ENCODE data around the gene MYO7B.

MYO7B gene

GRCh38 chr2:127585270-127585807 is 49.9 kb downstream of the MYO7B start:
- TF ChIP-seq, protein P1, sequence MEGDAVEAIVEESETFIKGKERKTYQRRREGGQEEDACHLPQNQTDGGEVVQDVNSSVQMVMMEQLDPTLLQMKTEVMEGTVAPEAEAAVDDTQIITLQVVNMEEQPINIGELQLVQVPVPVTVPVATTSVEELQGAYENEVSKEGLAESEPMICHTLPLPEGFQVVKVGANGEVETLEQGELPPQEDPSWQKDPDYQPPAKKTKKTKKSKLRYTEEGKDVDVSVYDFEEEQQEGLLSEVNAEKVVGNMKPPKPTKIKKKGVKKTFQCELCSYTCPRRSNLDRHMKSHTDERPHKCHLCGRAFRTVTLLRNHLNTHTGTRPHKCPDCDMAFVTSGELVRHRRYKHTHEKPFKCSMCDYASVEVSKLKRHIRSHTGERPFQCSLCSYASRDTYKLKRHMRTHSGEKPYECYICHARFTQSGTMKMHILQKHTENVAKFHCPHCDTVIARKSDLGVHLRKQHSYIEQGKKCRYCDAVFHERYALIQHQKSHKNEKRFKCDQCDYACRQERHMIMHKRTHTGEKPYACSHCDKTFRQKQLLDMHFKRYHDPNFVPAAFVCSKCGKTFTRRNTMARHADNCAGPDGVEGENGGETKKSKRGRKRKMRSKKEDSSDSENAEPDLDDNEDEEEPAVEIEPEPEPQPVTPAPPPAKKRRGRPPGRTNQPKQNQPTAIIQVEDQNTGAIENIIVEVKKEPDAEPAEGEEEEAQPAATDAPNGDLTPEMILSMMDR (IDR thresholded peaks at IDR 0.05; ENCODE audit: low read depth, low read length, missing control alignments), result no peak
- no peak overlapping the region for H3K4me3 ChIP-seq (replicated peaks; ENCODE audit: low read depth, low read length)
- no peak for DNase-seq (ENCODE audit: extremely low read depth, low read depth)

DNA sequence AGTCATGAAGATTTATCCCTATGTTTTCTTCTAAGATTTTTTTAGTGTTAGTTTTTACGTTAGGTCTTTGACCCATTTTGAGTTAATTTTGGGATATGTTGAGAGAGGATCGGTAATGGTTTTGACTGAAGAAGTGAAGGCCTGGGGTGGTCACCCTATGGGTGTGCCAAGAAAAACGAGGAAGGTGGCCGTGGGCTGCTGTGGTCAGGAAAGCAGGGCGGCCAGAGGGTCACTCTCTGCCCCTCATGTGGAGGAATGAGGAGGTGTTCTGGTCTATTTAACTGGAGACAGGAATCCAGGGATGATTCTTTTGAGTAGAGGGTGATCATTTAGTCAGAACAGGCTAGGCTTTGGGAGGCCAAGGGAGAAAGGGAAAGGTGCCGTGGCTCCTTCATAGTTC is 50.7 kb downstream of the MYO7B start:
- TF ChIP-seq, protein P1 (IDR thresholded peaks at IDR 0.05; ENCODE audit: low read depth, low read length, missing control alignments), result no peak
- no peak for DNase-seq (ENCODE audit: extremely low read depth, low read depth)
- H3K4me3 ChIP-seq (replicated peaks; ENCODE audit: low read depth, low read length), result no peak overlapping the region

DNA sequence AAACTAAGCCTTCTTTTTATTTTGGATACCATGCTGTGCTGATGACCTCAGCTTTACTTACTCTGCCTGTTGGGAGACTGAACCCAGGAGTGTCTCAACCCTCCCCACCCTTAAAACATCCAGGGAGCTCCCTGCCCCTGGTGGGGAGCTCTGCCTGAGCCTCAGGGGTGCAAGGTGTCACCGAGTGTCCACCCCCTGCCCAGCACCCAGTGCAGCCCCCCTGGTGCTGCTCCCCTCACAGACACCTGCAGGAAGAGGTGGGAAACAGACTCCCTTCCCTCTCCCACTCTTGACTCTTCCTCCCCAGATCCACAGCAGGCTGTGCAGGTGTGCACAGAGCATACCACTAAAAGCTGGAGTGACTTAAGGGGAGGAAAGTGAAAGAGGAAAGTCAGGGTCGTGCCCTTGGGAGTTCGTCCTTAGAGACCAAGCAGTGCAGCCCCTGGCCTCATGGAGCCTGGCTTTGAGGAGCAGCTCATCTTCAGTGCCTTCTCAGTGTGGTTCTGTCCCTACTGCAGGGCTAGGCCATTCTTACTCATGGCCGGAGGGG is 51.3 kb downstream of the MYO7B start:
- DNase-seq (ENCODE audit: extremely low read depth, low read depth), result no peak
- TF ChIP-seq, protein P1 (IDR thresholded peaks at IDR 0.05; ENCODE audit: low read depth, low read length, missing control alignments), result no peak
- no peak overlapping the region for H3K4me3 ChIP-seq (replicated peaks; ENCODE audit: low read depth, low read length)

DNA sequence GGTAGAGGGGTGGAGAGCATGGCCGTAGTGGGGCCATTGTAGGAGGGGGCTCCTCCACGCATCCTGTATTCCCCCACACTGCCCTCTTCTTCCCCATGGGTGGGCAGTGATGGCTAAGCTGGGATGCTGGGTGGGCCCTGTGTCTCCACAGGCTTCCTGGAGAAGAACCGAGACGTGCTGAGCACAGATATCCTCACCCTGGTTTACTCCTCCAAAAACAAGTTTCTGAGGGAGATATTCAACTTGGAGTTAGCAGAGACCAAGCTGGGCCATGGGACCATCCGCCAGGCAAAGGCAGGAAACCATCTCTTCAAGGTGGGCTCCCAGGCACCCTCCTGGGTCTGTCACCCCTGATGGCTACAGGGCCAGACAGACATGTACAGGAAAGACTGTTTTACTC is 52.8 kb downstream of the MYO7B start:
- DNase-seq (ENCODE audit: extremely low read depth, low read depth), result no peak
- TF ChIP-seq, protein P1 (IDR thresholded peaks at IDR 0.05; ENCODE audit: low read depth, low read length, missing control alignments), result no peak
- H3K4me3 ChIP-seq (replicated peaks; ENCODE audit: low read depth, low read length), result no peak overlapping the region

DNA sequence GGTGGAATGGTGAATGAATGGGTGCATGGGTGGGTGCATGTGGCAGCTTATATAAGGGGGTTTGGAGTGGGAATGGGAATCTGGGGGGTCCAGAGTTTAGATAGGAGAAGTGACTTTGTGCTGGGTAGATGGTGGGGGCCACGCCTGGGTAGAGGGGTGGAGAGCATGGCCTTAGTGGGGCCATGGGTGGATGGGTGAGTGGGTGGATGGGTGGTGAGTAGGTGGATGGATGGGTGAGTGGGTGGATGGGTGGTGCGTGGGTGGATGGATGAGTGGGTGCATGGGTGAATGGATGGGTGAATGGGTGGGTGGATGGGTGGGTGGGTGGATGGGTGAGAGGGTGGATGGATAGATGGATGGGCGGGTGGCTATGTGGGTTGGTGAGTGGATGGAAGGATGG is 53.9 kb downstream of the MYO7B start:
- TF ChIP-seq, protein P1 (IDR thresholded peaks at IDR 0.05; ENCODE audit: low read depth, low read length, missing control alignments), result no peak
- H3K4me3 ChIP-seq (replicated peaks; ENCODE audit: low read depth, low read length), result no peak overlapping the region
- DNase-seq (ENCODE audit: extremely low read depth, low read depth), result no peak

- DNase-seq (ENCODE audit: extremely low read depth, low read depth), result no peak
- H3K4me3 ChIP-seq (replicated peaks; ENCODE audit: low read depth, low read length), result no peak overlapping the region
- TF ChIP-seq, protein P1 (IDR thresholded peaks at IDR 0.05; ENCODE audit: low read depth, low read length, missing control alignments), result no peak
Measured at GRCh38 chr2:127589841-127590240, 54.4 kb downstream of the MYO7B start.
